ENCODE results near the gene BAIAP2L2. TPM values are rescaled to one million over a fixed set of nuclear protein-coding genes. Genes with fewer than 3 reads are reported as not detected.

BAIAP2L2 gene
- total RNA-seq, 2 donors from 2014 or later: 0.40 to 0.84 TPM

Other genes with a start within 250 kb of the BAIAP2L2 start
- gene MICALL1, start 204.4 kb downstream of the BAIAP2L2 start, total RNA-seq: 10 to 100 TPM; 21.3 to 24.5 TPM
- gene C22orf23, start 157.1 kb downstream of the BAIAP2L2 start, total RNA-seq: under 1 TPM in 1 of 2 donors, not detected in 1; 0.33 TPM
- 10 to 100 TPM; 65.2 to 96.3 TPM for gene POLR2F, start 157.0 kb downstream of the BAIAP2L2 start, total RNA-seq
- not detected for gene SOX10, start 126.1 kb downstream of the BAIAP2L2 start, total RNA-seq
- gene PICK1, start 53.3 kb downstream of the BAIAP2L2 start, total RNA-seq: 10 to 100 TPM; 14.8 to 18.8 TPM
- under 1 TPM in 1 of 2 donors, not detected in 1; 0.50 TPM for gene SLC16A8, start 26.5 kb downstream of the BAIAP2L2 start, total RNA-seq
- gene PLA2G6, start 71.1 kb upstream of the BAIAP2L2 start, total RNA-seq: 10 to 100 TPM; 24.5 to 40.1 TPM
- 10 to 100 TPM; 19.7 to 43.0 TPM for gene MAFF, start 91.3 kb upstream of the BAIAP2L2 start, total RNA-seq
- gene TMEM184B, start 162.3 kb upstream of the BAIAP2L2 start, total RNA-seq: 10 to 100 TPM; 59.4 to 59.8 TPM
- gene CSNK1E, start 206.7 kb upstream of the BAIAP2L2 start, total RNA-seq: 100 to 1,000 TPM; 107 to 156 TPM